Hepatocyte (in vitro differentiated cells): ENCODE data around the gene STEAP2.

Experiments
- EZH2 ChIP-seq: fragments of 200-600 bp; sonication (generic); IDR thresholded peaks from 2 replicates; pipeline ENCODE4 v1.6.1; 2016; ENCODE audit warnings: antibody characterized with exemption, mild to moderate bottlenecking, borderline replicate concordance
- EZH2phosphoT487 ChIP-seq: fragments of 200-600 bp; sonication (generic); IDR thresholded peaks from one replicate; pipeline ENCODE4 v1.6.1; 2018; ENCODE audit warnings: antibody characterized with exemption, mild to moderate bottlenecking, low read depth, moderate library complexity; ENCODE audit not compliant: unreplicated experiment, severe bottlenecking
- TF ChIP-seq, protein P1 (sequence below): fragments of 200-600 bp; sonication (generic); IDR thresholded peaks from 2 replicates; pipeline ENCODE4 v1.5.1; 2016; ENCODE audit warnings: antibody characterized with exemption, mild to moderate bottlenecking; ENCODE audit not compliant: poor library complexity

DNA sequence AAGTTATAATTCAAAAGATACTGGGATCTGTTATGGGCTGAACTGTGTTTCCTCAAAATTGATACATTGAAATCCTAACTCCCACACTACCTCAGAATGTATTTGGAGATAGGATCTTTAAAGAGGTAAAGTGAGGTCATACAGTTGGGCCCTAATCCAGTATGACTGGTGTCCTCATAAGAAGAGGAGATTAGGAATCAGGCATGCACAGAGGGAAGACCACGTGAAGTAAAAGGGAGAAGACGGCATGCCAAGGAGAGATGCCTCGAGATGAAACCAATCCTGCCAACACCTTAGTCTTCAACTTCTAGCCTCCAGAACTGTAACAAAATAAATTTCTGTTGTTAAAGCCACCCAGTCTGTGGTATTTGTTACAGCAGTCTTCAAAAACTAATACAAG is 27.5 kb downstream of the STEAP2 start:
- no peak for TF ChIP-seq EZH2
- TF ChIP-seq, protein P1, sequence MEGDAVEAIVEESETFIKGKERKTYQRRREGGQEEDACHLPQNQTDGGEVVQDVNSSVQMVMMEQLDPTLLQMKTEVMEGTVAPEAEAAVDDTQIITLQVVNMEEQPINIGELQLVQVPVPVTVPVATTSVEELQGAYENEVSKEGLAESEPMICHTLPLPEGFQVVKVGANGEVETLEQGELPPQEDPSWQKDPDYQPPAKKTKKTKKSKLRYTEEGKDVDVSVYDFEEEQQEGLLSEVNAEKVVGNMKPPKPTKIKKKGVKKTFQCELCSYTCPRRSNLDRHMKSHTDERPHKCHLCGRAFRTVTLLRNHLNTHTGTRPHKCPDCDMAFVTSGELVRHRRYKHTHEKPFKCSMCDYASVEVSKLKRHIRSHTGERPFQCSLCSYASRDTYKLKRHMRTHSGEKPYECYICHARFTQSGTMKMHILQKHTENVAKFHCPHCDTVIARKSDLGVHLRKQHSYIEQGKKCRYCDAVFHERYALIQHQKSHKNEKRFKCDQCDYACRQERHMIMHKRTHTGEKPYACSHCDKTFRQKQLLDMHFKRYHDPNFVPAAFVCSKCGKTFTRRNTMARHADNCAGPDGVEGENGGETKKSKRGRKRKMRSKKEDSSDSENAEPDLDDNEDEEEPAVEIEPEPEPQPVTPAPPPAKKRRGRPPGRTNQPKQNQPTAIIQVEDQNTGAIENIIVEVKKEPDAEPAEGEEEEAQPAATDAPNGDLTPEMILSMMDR: no peak
- no peak for TF ChIP-seq EZH2phosphoT487
